ENCODE results near the gene EEPD1.

Gene EEPD1

DNA sequence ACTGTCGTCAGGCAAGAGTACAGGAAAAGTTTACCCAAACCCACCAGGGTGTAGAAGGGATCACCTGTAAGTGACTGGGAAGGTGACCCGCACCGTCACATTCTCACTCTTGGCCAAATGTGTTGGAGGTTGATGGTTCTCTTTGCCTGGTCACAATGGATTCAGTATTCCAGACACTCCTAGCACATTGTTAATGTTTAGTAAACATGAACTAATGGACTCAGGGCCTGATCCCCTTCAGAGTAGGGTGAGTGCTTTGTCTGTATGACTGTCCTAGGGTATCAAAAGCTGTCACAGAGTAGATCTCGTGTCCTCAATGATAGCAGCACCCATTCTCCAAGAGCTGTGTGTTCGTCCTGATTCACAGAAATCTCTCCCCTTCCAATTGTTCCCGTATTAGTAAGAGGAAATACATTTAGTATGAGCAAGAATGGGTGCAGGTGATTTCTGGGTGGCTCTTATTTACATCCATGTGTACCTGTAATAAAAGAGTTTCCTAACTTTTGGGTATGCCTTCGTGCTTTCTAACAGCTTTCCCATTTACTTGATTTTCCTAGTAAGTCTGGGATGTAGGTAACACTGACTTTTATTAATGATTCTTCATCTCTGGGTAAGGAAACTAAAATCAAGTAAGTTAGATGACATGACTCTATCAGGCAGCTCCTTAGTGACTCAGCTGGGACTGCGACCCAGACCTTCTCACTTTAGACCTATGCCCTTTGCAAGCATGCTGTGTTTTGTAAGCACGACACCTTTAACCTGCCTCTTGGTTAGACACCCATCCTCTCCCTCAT is 4.7 kb downstream of the EEPD1 start:
- no peak for DNase-seq

DNA sequence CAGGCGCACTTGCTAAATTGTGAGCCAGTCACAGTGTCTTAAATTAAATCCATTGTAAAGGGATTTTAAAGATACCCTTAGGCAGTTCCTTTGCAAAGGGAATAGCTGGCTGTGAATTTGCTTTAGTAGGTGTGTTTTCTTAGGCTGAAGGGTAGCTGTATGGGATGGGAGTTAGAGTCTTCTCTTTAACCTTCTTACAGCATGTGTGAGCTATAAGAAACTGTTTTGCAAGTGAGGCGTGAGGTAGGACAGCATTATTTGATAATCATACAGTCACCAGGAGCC is 5.2 kb downstream of the EEPD1 start:
- DNase-seq: no peak

- DNase-seq: no peak
These were observed 6.6 kb downstream of the EEPD1 start for GRCh38 chr7:36159618-36160017.

DNA sequence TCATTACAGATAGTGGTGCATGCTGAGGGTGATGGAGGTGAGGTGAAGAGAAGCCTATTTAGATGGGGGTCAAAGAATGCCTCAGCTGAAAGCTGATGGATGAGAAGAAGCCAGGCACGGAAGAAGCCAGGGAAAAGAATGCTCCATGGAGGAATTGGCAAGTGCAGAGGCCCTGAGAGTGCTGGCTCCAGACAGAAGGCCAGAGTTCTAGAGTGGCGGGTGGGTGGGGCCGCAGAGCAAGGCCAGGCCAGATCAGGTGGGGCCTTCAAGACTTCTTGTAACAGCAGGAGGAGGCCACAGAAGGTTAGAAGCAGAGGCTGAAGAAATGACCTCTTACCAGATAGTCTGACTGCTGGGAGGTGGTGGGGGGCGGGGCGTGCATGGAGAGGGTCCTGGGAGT is 7.3 kb downstream of the EEPD1 start:
- DNase-seq: no peak

GRCh38 chr7:36161996-36162395 is 8.9 kb downstream of the EEPD1 start:
- no peak for DNase-seq

GRCh38 chr7:36165059-36165458 is 12.0 kb downstream of the EEPD1 start:
- DNase-seq: no peak

- DNase-seq: no peak
These were observed 12.7 kb downstream of the EEPD1 start for GRCh38 chr7:36165802-36166201.

DNA sequence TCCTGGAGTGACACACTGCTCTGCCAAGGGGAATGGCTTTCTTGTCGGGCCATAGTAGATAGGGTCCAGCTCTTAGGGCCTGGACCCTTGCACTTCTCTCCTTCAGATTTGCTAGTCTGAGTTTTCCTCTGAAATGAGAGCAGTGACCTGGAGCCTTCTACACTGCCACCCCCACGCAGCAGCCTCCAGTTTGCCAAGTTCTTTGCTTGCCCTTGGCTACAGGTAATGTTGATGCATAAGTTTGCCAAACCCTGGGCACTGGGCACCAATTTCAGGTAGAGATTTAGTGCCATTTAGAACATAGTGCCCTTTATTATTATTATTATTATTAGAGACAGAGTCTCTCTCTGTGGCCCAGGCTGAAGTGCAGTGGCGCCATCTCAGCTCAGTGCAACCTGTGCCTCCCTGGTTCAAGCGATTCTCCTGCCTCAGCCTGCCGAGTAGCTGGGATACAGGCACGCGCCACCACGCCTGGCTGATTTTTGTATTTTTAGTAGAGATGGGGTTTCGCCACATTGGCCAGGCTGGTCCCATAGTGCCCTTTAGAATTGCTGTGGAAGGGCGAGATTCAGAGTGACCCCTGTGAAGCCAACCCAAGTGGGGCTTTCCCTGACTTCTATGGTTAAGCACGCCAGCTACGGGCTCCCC is 14.5 kb downstream of the EEPD1 start:
- DNase-seq: no peak

- DNase-seq: no peak
These were observed 18.4 kb downstream of the EEPD1 start for GRCh38 chr7:36171503-36171902.

- DNase-seq: no peak
These were observed 22.8 kb downstream of the EEPD1 start for GRCh38 chr7:36175886-36176285.

DNA sequence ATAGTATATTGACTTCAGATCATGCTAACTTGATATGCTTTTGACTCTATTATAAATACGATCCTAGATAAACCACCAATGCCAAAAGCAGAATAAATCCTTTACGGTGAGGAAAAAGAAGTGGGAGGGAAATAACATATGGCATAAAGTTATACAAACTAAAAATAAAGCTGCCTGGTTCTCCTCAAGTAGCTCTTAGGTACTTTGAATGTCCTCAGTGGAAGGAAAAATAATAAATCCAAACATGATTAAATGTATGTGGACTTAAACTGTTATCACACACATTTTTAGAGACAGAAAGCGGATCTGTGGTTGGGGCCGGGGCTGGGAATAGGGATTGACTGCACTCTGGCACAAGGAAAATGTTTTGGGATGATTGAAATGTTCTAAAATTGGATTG is 23.6 kb downstream of the EEPD1 start:
- no peak for DNase-seq

- no peak for DNase-seq
These were observed 27.1 kb downstream of the EEPD1 start for GRCh38 chr7:36180121-36180520.

DNA sequence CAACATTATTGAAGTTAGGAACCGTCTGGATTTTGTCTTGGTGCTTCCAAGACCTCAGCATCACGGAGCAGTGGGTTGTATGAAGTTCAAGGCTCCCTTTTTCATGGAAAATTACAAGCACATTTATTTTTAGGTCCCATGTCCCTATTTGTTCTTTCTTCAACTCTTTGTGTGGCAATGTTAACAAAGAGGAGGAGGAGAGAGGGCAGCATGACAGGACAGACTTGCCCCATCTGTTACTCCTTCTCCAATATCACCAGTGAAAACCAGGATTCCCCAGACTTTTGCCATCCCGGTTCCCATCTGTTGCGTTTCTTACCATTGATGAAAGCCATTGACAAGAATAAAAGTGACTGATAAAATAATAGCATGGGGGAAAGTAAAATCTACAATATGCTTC is 28.6 kb downstream of the EEPD1 start:
- DNase-seq: no peak

DNA sequence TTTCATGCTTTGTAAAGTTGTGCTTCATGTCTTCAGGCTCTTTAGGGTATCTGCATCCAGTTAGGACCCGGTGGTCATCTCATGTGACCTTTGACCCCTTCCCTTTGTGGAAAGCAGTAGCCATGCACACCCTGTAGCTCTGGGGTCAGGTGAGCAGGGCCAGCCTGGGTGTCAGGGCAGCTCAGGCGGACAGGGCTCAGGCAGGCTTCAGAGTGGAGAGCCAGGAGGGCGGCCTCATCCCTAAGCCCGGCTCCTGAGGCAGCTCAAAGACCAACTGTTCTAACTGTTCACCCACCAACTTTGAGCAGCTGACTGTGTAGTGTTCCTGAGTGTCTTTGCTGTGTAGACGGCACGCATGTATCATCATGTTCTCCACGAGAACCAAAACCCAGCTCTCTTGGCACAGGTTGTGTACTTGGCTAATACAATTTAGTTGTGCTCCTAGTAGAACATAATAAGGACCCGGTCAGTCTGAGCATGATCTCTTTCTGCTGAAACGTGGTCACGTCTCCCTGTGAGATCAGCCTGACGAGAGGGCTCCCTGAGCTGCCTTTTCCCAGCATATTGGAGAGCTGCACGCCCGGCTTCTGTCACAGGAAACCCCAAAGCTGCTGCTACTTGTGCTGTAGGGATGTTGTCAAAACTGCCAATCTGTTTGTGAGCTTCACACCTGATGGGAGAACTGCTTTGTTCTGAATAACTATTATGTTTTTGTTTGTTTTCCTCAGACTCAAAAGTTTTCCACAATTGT is 30.0 kb downstream of the EEPD1 start:
- no peak for DNase-seq

- DNase-seq: no peak
These were observed 32.0 kb downstream of the EEPD1 start for GRCh38 chr7:36185092-36185491.

DNA sequence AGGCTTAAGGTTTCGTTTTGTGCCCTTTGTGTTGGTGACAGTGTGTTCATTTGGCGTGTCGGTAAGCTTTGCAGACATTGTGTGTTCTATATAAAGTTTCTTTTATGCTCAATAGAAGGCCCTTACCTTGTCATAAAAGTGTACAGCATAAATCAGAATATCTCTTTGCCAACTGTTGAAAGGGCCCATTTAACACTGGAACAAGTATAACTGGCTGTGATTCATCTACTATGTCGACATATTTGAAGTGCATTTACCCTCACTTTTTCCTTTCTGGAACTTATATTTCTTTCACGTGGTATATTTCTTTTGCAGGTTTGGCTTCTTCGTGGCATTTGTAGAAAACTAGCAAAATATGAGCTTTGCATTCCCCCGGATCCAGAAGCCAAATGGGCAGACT is 32.7 kb downstream of the EEPD1 start:
- DNase-seq: no peak

DNA sequence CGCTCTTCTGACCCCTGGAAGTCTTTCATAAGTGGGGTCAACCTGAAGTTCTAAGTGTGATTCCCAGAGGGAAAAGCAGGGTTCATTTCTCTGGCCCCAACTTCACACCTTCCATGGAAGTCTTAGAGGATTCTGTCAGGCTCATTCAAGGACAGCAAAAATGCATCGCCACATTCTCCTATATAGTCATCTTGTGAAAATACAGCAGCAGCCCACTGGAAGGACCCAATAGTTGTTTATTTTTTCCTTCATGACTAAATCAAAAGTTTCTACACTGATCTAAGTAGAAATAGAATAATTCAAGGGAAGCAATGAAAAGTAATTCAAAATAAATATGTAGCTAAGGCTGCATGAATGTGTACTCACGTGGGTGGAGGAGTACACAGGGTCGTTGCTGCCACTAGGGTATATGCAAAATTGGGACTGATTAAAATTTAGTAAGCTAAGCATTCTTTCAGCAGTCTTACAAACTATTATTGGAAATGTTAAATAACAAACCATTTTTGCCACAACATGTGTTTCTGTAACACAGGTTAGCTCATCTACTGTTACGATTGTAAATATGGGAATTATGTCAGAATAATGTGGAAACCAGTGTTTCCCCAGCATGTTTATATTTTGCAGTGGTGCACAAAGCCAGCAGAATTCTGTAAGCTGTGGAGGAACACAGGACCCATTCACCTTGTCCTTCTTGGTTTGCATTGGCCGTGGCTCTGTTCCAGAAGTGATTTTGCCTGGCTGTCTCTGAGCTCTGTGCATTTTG is 33.5 kb downstream of the EEPD1 start:
- no peak for DNase-seq

DNA sequence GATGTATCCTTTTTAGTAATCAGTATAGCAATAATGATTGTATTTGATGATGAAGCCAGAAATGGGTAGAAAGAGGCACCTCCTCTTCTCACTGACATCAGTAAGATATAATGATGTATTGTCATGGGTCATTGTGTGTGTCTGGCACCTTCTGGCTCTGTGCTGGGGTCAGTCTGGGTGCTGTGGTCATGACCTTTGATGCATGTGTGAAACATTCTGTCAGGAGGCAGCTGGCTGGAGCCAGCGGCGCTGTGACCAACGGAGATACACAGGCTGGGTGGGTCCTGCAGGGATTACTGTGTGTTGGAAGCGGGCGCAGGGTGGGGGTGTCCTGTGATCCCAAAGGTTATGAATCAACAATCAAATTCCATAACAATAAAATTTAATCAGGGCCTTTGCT is 35.2 kb downstream of the EEPD1 start:
- DNase-seq: no peak

DNA sequence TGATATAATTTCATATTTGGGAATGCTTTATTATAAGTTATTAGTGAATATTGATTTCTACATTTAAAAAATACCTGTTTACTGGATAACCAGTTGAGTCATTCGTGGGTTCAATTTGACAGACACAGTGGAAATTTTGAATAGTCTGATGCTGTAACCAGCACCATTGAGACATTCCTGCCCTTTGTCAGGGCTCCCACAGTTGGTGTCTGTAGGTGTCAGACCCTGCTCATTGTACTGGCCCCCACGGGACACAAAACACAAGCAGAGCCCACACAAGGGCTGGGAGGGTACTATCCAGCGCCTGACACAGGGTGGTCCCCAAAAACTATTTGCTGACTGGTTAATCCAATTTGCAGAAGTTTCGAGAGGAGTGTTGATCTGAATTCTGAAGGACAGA is 35.9 kb downstream of the EEPD1 start:
- DNase-seq: no peak

DNA sequence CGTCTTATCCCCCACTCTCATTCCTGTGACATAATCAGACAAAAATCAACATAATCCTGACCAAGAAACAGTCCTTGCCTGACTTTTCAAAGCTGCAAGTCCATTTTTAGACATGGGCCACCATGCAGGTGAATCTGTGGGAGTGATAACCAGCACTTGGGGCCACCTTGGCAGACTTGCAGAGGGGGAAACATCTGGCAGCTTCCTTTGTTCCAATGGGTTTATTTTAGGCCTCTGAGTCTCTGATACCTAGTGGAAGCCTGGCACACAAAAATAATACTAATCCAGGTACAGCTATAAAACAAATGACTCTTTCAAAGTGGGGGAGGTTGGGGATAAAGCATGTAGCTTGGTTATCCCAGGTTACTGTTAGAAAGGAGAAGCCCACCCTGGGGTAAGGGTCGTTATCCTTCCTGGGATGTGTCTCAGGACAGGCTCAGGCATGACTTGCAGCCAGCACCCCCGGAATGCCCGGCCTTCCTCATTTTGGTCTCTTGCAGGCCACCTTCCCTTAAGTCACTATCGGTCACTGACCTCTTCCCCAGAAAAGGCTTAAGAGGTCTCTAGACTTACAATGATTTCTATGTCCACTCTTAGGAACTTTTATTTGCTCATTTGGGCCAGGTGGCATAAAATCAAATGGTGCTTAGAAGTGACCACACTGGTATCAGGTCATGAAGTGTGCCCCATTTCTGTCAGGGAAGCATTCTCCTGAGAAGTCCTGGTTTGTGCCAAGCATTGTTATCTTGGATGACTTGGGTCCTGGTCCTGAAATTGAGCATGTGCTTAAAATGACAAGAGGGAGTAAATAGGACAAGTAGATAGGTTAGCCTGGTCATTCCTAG is 37.6 kb downstream of the EEPD1 start:
- no peak for DNase-seq

GRCh38 chr7:36191292-36191920 is 38.4 kb downstream of the EEPD1 start:
- no peak for DNase-seq
